Colon (tissue), 2 donors: ENCODE results near the gene SH3GL1.

ENCODE experiments used
- FAIRE-seq: peaks from 2 replicates; lab custom pipeline; 2012; peaks lifted over from hg19 to GRCh38; lab: Jason Lieb, UNC
- donor health status: control.
- donor health status: control.

The SH3GL1 gene

GRCh38 chr19:4431808-4432674, 31.7 kb upstream of the SH3GL1 start:
- no peak for FAIRE-seq

GRCh38 chr19:4431296-4431695, 30.9 kb upstream of the SH3GL1 start:
- FAIRE-seq: no peak

- no peak for FAIRE-seq
Observed at GRCh38 chr19:4430760-4431159, 30.4 kb upstream of the SH3GL1 start.

GRCh38 chr19:4429771-4430171, 29.4 kb upstream of the SH3GL1 start:
- FAIRE-seq: no peak

- no peak for FAIRE-seq
Observed at GRCh38 chr19:4429256-4429655, 28.9 kb upstream of the SH3GL1 start.

- no peak for FAIRE-seq
Observed at GRCh38 chr19:4428326-4428975, 28.1 kb upstream of the SH3GL1 start.

GRCh38 chr19:4425537-4425936, 25.2 kb upstream of the SH3GL1 start:
- FAIRE-seq: no peak

GRCh38 chr19:4423416-4424126, 23.2 kb upstream of the SH3GL1 start:
- no peak for FAIRE-seq

- no peak for FAIRE-seq
Observed at GRCh38 chr19:4416268-4416667, 15.9 kb upstream of the SH3GL1 start.

GRCh38 chr19:4415352-4415751, 15.0 kb upstream of the SH3GL1 start:
- FAIRE-seq: no peak

GRCh38 chr19:4414800-4415321, 14.5 kb upstream of the SH3GL1 start:
- FAIRE-seq: no peak

GRCh38 chr19:4414144-4414799, 13.9 kb upstream of the SH3GL1 start:
- no peak for FAIRE-seq

- FAIRE-seq: no peak
Observed at GRCh38 chr19:4413588-4413987, 13.2 kb upstream of the SH3GL1 start.

- FAIRE-seq: no peak
Observed at GRCh38 chr19:4409123-4409933, 9.0 kb upstream of the SH3GL1 start.

GRCh38 chr19:4406626-4407025, 6.3 kb upstream of the SH3GL1 start:
- no peak for FAIRE-seq

GRCh38 chr19:4405977-4406376, 5.6 kb upstream of the SH3GL1 start:
- FAIRE-seq: no peak

GRCh38 chr19:4403005-4403761, 2.8 kb upstream of the SH3GL1 start:
- FAIRE-seq: no peak

GRCh38 chr19:4402171-4403004, 2.0 kb upstream of the SH3GL1 start, which contains the start of gene CHAF1A:
Gene CHAF1A (plus strand): TSS chr19:4402640. CDS start chr19:4402763, 123 bp downstream.
- peak; percentile 76 for FAIRE-seq

- FAIRE-seq: no peak
Observed at GRCh38 chr19:4401769-4402170, 1.4 kb upstream of the SH3GL1 start.

GRCh38 chr19:4399812-4400134, 574 bp downstream of the SH3GL1 start:
- no peak for FAIRE-seq
